ENCODE data around the gene FARSA.

GRCh38 chr19:12873891-12874745, 59.4 kb downstream of the FARSA start:
- no peak for TF ChIP-seq RFX5 (IDR thresholded peaks at IDR 0.05; ENCODE audit: low read depth, low read length)
- TF ChIP-seq LCORL (IDR thresholded peaks at IDR 0.05) = no peak
- TF ChIP-seq LCORL (CRISPR knock-in tag; IDR thresholded peaks at IDR 0.05) = no peak
- no peak for TF ChIP-seq MYC (CRISPR knock-in tag; IDR thresholded peaks at IDR 0.05; ENCODE audit: borderline replicate concordance)
- TF ChIP-seq ARHGAP35 (CRISPR knock-in tag; IDR thresholded peaks at IDR 0.05; ENCODE audit: borderline replicate concordance) = no peak
- no peak for TF ChIP-seq KLF6 (CRISPR knock-in tag; IDR thresholded peaks at IDR 0.05)
- TF ChIP-seq ZNF333 (CRISPR knock-in tag; IDR thresholded peaks at IDR 0.05; ENCODE audit: borderline replicate concordance) = no peak

Measured in HepG2 (cell line).